ENCODE data around the gene EEF2KMT. TPM values are rescaled to one million over a fixed set of nuclear protein-coding genes. Genes with fewer than 3 reads are reported as not detected.
A peak's percentile ranks its signal among the peaks of the same experiment; 100 is the strongest.
"Not testable (repeated sequence)": the region's sequence is repeated elsewhere in the genome, so short reads cannot be mapped to it uniquely, and the experiment has no call there.

The EEF2KMT gene
- total RNA-seq, 2 donors from 2014 or later = 8.6 to 15.6 TPM

GRCh38 chr16:5097061-5097469, 530 bp downstream of the EEF2KMT start:
- H3K27me3 Mint-ChIP-seq (ENCODE audit: insufficient read depth) = not testable (repeated sequence)
- TF ChIP-seq, protein P1, sequence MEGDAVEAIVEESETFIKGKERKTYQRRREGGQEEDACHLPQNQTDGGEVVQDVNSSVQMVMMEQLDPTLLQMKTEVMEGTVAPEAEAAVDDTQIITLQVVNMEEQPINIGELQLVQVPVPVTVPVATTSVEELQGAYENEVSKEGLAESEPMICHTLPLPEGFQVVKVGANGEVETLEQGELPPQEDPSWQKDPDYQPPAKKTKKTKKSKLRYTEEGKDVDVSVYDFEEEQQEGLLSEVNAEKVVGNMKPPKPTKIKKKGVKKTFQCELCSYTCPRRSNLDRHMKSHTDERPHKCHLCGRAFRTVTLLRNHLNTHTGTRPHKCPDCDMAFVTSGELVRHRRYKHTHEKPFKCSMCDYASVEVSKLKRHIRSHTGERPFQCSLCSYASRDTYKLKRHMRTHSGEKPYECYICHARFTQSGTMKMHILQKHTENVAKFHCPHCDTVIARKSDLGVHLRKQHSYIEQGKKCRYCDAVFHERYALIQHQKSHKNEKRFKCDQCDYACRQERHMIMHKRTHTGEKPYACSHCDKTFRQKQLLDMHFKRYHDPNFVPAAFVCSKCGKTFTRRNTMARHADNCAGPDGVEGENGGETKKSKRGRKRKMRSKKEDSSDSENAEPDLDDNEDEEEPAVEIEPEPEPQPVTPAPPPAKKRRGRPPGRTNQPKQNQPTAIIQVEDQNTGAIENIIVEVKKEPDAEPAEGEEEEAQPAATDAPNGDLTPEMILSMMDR (conservative IDR thresholded peaks at IDR 0.05) = peak; percentile 39
- peak overlapping the region; percentile 87 for H3K27ac Mint-ChIP-seq

DNA sequence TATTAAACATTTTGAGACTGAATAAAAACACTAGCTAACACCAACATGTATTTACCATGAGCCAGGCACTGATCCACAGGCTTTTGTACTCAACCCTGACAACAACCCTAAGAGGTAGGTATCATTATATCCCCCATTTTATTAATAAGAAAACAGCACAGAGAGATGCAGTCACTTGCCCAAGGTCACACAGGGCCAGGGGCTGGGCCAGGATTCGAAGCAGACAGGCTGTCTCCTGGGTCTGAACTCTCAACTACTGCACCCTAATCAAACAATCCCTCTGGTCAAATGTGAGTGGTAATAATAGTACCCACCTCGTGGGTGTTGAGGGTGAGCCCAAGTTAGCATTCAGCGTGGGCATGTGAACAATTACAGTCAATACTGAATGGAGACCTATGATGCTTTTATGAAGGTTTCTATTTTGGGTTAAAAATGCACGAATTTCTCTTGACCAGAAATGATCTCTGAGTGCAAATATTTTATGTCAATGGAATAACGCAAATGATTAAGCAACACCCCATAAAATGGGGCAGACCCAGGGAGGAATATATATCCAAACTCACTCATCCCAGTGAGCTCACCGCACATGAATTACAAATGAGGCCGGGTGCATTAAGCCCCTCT, 1.0 kb downstream of the EEF2KMT start:
- peak overlapping the region; percentile 87 for H3K27ac Mint-ChIP-seq

More at GRCh38 chr16:5097061-5097469, 530 bp downstream of the EEF2KMT start:
- H3K9me3 Mint-ChIP-seq; H3K27ac ChIP-seq (ENCODE audit: low read depth, low read length); H3K9me3 ChIP-seq (ENCODE audit: control insufficient read depth, low read length); H3K36me3 ChIP-seq (ENCODE audit: control insufficient read depth, insufficient read depth, low read length); H3K4me1 ChIP-seq (ENCODE audit: control insufficient read depth, insufficient read depth, low read length); H3K36me3 Mint-ChIP-seq (ENCODE audit: low read depth); H3K4me1 Mint-ChIP-seq; H3K27me3 ChIP-seq (ENCODE audit: control insufficient read depth, insufficient read depth, low read length, poor library complexity, severe bottlenecking): not testable (repeated sequence)
- peak overlapping the region; percentile 82 for H3K4me3 ChIP-seq (ENCODE audit: low read length)
- peak; percentile 81 for DNase-seq
- peak overlapping the region; percentile 80 for H3K4me3 Mint-ChIP-seq
- peak overlapping the region; percentile 41 for H3K9ac ChIP-seq (ENCODE audit: extremely low read depth, low read length, poor library complexity, severe bottlenecking)
- WGBS, 2 experiments (ENCODE audit: insufficient coverage in 1 of 2, insufficient read length in 1 of 2) = 0% methylated on average over 15 to 23 of the region's 23 CpGs

GRCh38 chr16:5095145-5095830, 2.3 kb downstream of the EEF2KMT start:
- not testable (repeated sequence) for H3K4me3 Mint-ChIP-seq; H3K36me3 ChIP-seq (ENCODE audit: control insufficient read depth, insufficient read depth, low read length); H3K4me1 ChIP-seq (ENCODE audit: control insufficient read depth, insufficient read depth, low read length); H3K27ac Mint-ChIP-seq; H3K27ac ChIP-seq (ENCODE audit: low read depth, low read length); H3K27me3 ChIP-seq (ENCODE audit: control insufficient read depth, insufficient read depth, low read length, poor library complexity, severe bottlenecking); H3K9me3 Mint-ChIP-seq; H3K9me3 ChIP-seq (ENCODE audit: control insufficient read depth, low read length); H3K4me1 Mint-ChIP-seq; H3K27me3 Mint-ChIP-seq (ENCODE audit: insufficient read depth); H3K4me3 ChIP-seq (ENCODE audit: low read length); H3K9ac ChIP-seq (ENCODE audit: extremely low read depth, low read length, poor library complexity, severe bottlenecking); DNase-seq
- peaks cover 13% of the 10 kb centered on the region for H3K36me3 Mint-ChIP-seq (ENCODE audit: low read depth)
- WGBS, 2 experiments (ENCODE audit: insufficient coverage in 1 of 2, insufficient read length in 1 of 2) = 83 to 88% methylated on average over 4 to 10 of the region's 11 CpGs

More for the DNA sequence above, 1.0 kb downstream of the EEF2KMT start:
- peak overlapping the region; percentile 80 for H3K4me3 Mint-ChIP-seq
- H3K4me1 Mint-ChIP-seq; H3K27me3 ChIP-seq (ENCODE audit: control insufficient read depth, insufficient read depth, low read length, poor library complexity, severe bottlenecking); H3K36me3 Mint-ChIP-seq (ENCODE audit: low read depth); H3K27me3 Mint-ChIP-seq (ENCODE audit: insufficient read depth); DNase-seq; H3K9me3 Mint-ChIP-seq; H3K27ac ChIP-seq (ENCODE audit: low read depth, low read length); H3K9me3 ChIP-seq (ENCODE audit: control insufficient read depth, low read length); H3K36me3 ChIP-seq (ENCODE audit: control insufficient read depth, insufficient read depth, low read length); H3K4me1 ChIP-seq (ENCODE audit: control insufficient read depth, insufficient read depth, low read length); H3K9ac ChIP-seq (ENCODE audit: extremely low read depth, low read length, poor library complexity, severe bottlenecking): not testable (repeated sequence)
- WGBS, 2 experiments (ENCODE audit: insufficient coverage in 1 of 2, insufficient read length in 1 of 2) = 0 to 41% methylated on average over 1 to 3 of the region's 7 CpGs
- peak overlapping the region; percentile 82 for H3K4me3 ChIP-seq (ENCODE audit: low read length)

- not testable (repeated sequence) for H3K27ac Mint-ChIP-seq; H3K4me3 Mint-ChIP-seq; H3K9me3 ChIP-seq (ENCODE audit: control insufficient read depth, low read length); H3K27ac ChIP-seq (ENCODE audit: low read depth, low read length); H3K27me3 Mint-ChIP-seq (ENCODE audit: insufficient read depth); H3K9ac ChIP-seq (ENCODE audit: extremely low read depth, low read length, poor library complexity, severe bottlenecking); H3K4me1 ChIP-seq (ENCODE audit: control insufficient read depth, insufficient read depth, low read length); H3K36me3 ChIP-seq (ENCODE audit: control insufficient read depth, insufficient read depth, low read length); H3K4me1 Mint-ChIP-seq; DNase-seq; H3K4me3 ChIP-seq (ENCODE audit: low read length); H3K27me3 ChIP-seq (ENCODE audit: control insufficient read depth, insufficient read depth, low read length, poor library complexity, severe bottlenecking); H3K9me3 Mint-ChIP-seq
- WGBS, 2 experiments (ENCODE audit: insufficient coverage in 1 of 2, insufficient read length in 1 of 2) = 75 to 100% methylated on average over 2 to 11 of the region's 11 CpGs
- H3K36me3 Mint-ChIP-seq (ENCODE audit: low read depth) = peaks cover 19% of the 10 kb centered on the region
Observed at GRCh38 chr16:5093746-5094145, 3.8 kb downstream of the EEF2KMT start.

DNA sequence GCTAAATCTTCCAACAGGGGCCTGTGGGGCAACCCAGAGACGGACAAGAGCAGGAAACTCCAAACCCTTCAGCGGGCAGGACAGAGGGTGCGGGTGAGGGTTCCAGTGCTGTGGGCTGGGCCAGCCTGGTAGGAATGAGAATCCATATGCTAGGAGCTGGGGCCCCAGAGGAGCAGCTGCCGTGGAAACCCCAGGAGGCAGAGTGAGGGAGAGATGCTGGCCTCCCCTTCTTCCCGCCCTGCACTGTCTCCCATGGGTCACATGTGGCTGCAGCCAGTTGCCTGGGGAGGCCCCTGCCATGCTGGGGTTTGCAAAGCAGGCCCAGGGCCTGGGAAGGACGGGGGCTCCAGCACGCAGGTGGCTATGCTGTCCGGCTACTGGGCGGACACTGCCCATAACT, 4.5 kb downstream of the EEF2KMT start:
- not testable (repeated sequence) for H3K4me1 ChIP-seq (ENCODE audit: control insufficient read depth, insufficient read depth, low read length); H3K4me3 ChIP-seq (ENCODE audit: low read length); H3K27ac ChIP-seq (ENCODE audit: low read depth, low read length); H3K27ac Mint-ChIP-seq; H3K4me3 Mint-ChIP-seq; H3K4me1 Mint-ChIP-seq; H3K9me3 Mint-ChIP-seq; H3K27me3 ChIP-seq (ENCODE audit: control insufficient read depth, insufficient read depth, low read length, poor library complexity, severe bottlenecking); H3K27me3 Mint-ChIP-seq (ENCODE audit: insufficient read depth); DNase-seq; H3K36me3 ChIP-seq (ENCODE audit: control insufficient read depth, insufficient read depth, low read length); H3K9me3 ChIP-seq (ENCODE audit: control insufficient read depth, low read length); H3K9ac ChIP-seq (ENCODE audit: extremely low read depth, low read length, poor library complexity, severe bottlenecking)
- WGBS, 2 experiments (ENCODE audit: insufficient coverage in 1 of 2, insufficient read length in 1 of 2) = 79 to 80% methylated on average over 1 to 7 of the region's 9 CpGs
- peaks cover 25% of the 10 kb centered on the region for H3K36me3 Mint-ChIP-seq (ENCODE audit: low read depth)

DNA sequence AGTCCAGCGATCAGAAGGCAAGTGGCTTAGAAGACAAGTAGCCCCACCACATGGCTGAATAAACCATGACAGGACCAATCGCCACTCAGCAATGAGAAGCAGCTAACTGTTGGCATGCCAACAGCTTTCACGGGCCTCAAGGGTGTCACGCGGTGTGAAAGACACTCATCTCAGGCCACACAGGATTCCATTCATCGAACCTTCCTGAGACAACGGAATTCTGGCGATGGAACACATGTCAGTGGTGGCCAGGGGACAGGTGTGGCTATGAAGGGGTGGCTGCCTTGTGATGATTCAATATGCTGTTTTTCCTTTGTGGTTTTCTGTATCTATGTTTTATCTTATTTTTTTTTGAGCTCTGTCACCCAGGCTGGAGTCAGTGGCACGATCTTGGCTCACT, 7.0 kb downstream of the EEF2KMT start:
- H3K36me3 Mint-ChIP-seq (ENCODE audit: low read depth) = peaks cover 35% of the 10 kb centered on the region
- not testable (repeated sequence) for H3K27ac Mint-ChIP-seq; H3K36me3 ChIP-seq (ENCODE audit: control insufficient read depth, insufficient read depth, low read length); H3K9ac ChIP-seq (ENCODE audit: extremely low read depth, low read length, poor library complexity, severe bottlenecking); H3K9me3 ChIP-seq (ENCODE audit: control insufficient read depth, low read length); H3K4me3 Mint-ChIP-seq; H3K4me3 ChIP-seq (ENCODE audit: low read length); H3K27me3 ChIP-seq (ENCODE audit: control insufficient read depth, insufficient read depth, low read length, poor library complexity, severe bottlenecking); H3K4me1 Mint-ChIP-seq; H3K4me1 ChIP-seq (ENCODE audit: control insufficient read depth, insufficient read depth, low read length); H3K9me3 Mint-ChIP-seq; H3K27me3 Mint-ChIP-seq (ENCODE audit: insufficient read depth); H3K27ac ChIP-seq (ENCODE audit: low read depth, low read length); DNase-seq
- 96 to 97% methylated on average over 9 of the region's 9 CpGs for WGBS, 2 experiments (ENCODE audit: insufficient coverage in 1 of 2, insufficient read length in 1 of 2)

Data from endodermal cell (in vitro differentiated cells).